Activated CD4-positive, alpha-beta T cell treated with anti-CD3 and anti-CD28 coated beads, Interleukin-2, amount 10 ng/mL, durations not matched to agents 7 days and 5 days (primary cell): Measurements from ENCODE around the gene SPINK4. TPM values are rescaled to one million over a fixed set of nuclear protein-coding genes. Genes with fewer than 3 reads are reported as not detected.
A peak's percentile ranks its signal among the peaks of the same experiment; 100 is the strongest.

Experiments
- CTCF ChIA-PET: fragments of 350-600 bp; sonication (Branson Sonifier 250); formaldehyde crosslinking; loops from one replicate; lab custom pipeline; 2021; ENCODE audit warnings: antibody characterized with exemption; lab: Charles Lee
- POLR2A ChIA-PET: fragments of 350-600 bp; sonication (Branson Sonifier 250); formaldehyde crosslinking; loops from one replicate; lab custom pipeline; 2021; ENCODE audit warnings: antibody characterized with exemption; lab: Charles Lee
- DNase-seq: peaks from one replicate; pipeline ENCODE4 v3.0.0-alpha.2; 2020
- H3K27ac Mint-ChIP-seq: one replicate; pipeline ENCODE4 v1.8.0; 2021; ENCODE audit warnings: mild to moderate bottlenecking, moderate library complexity, mixed read lengths
- H3K27me3 Mint-ChIP-seq: one replicate; pipeline ENCODE4 v1.8.0; 2021; ENCODE audit warnings: mixed read lengths
- H3K36me3 Mint-ChIP-seq: one replicate; pipeline ENCODE4 v1.8.0; 2021; ENCODE audit warnings: low read depth, mixed read lengths
- H3K4me1 Mint-ChIP-seq: one replicate; pipeline ENCODE4 v1.8.0; 2021; ENCODE audit warnings: mixed read lengths
- H3K4me3 Mint-ChIP-seq: one replicate; pipeline ENCODE4 v1.8.0; 2021; ENCODE audit warnings: mild to moderate bottlenecking, moderate library complexity, mixed read lengths
- H3K9me3 Mint-ChIP-seq: one replicate; pipeline ENCODE4 v1.8.0; 2021; ENCODE audit warnings: mixed read lengths
- total RNA-seq, 2 experiments: library from RNA; stranded (reverse); gene quantifications; one replicate each; pipeline ENCODE4 v1.2.3, GENCODE V29; 2021

The SPINK4 gene
- total RNA-seq, 2 experiments from 2014 or later, result not detected

DNA sequence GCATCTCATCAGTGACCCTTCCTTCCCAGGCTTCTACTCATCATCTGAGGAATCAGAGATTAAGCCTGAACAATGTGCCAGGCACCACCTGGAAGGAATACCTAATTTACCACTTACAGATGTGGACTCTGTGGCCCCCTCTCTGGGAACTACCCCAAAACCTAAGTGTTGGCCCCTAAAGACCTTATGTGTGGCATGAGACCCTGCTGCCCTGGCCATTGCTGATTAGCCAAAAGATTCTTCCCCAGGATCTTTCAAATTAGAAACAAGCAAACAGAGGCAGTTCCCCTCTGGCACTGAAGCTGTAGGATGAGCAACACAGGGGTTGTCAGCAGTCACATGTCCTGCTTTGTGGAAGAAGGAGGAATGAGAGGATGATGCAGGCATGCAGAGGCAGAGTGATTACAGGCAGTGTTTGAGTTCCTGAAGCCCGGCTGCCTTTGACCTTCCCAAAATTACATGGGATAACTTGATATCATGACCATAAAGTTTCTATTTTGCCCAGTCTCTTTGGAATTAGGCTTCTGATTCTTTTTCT lies 10.6 kb downstream of the SPINK4 start:
- no peak overlapping the region for H3K27ac Mint-ChIP-seq
- no peak for DNase-seq
- H3K4me3 Mint-ChIP-seq, result no peak overlapping the region
- ChIA-PET POLR2A (no interaction called here), CTCF (interaction anchor here (1.4 kb wide), 1 partner anchor 183 kb away, joined by 3 read pairs; no protein-coding TSS in a partner anchor)
- no peaks in the 10 kb centered on the region for H3K9me3 Mint-ChIP-seq
- no peaks in the 10 kb centered on the region for H3K27me3 Mint-ChIP-seq
- peaks cover 24% of the 10 kb centered on the region for H3K36me3 Mint-ChIP-seq
- peaks cover 7% of the 10 kb centered on the region for H3K4me1 Mint-ChIP-seq

DNA sequence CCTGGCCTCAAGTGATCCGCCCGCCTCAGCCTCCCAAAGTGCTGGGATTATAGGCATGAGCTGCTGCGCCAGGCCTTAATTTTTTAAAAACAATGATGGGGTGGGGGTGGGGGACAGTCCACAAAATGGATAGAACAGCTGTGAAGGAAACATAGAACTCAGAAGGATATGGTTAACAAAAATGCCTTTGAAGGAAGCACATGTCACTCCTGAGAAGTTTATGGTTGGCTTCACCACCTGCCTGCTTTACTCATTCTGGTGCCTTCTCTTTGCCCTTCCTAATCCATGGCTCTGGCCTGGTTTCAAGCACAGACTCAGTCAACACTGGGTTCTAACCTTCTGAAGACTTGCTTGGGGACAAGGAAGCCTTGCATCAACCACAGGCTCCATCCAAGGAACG lies 14.2 kb downstream of the SPINK4 start:
- ChIA-PET POLR2A (no interaction called here), CTCF (interaction anchor here (0.6 to 1.5 kb wide), 2 partner anchors 11 to 161 kb away, joined by 3 to 6 read pairs; no protein-coding TSS in a partner anchor)
- Mint-ChIP-seq H3K9me3 (no peaks in the 10 kb centered on the region), H3K27ac (no peak overlapping the region), H3K27me3 (no peaks in the 10 kb centered on the region), H3K4me1 (peaks cover 11% of the 10 kb centered on the region), H3K4me3 (no peak overlapping the region), H3K36me3 (peaks cover 52% of the 10 kb centered on the region)
- DNase-seq, result no peak

DNA sequence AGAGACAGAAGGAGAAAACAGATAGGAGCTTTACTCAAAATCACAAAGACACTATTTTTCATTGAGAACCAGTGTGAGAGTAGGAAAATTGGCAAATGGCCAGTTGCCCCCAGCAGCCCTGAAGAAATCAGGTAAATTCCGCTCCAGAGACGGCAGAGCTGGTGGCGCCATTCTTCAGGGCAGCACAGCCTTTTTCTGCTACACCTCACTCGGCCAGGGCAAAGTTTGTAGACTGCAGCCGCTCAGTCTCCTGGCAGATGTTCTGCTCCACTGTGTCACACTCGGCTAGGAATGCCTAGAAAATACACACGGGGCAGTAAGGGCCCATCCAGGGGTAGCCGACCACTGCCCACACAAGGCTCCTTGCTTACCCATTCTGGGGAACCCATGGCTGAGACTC lies 15.0 kb downstream of the SPINK4 start:
- no peak overlapping the region for H3K4me3 Mint-ChIP-seq
- POLR2A ChIA-PET, result no interaction called here
- peaks cover 12% of the 10 kb centered on the region for H3K4me1 Mint-ChIP-seq
- no peaks in the 10 kb centered on the region for H3K9me3 Mint-ChIP-seq
- peaks cover 59% of the 10 kb centered on the region for H3K36me3 Mint-ChIP-seq
- CTCF ChIA-PET, result interaction anchor here (1.5 kb wide), 1 partner anchor 12 kb away, joined by 6 read pairs; no protein-coding TSS in a partner anchor
- no peaks in the 10 kb centered on the region for H3K27me3 Mint-ChIP-seq
- no peak for DNase-seq
- no peak overlapping the region for H3K27ac Mint-ChIP-seq

DNA sequence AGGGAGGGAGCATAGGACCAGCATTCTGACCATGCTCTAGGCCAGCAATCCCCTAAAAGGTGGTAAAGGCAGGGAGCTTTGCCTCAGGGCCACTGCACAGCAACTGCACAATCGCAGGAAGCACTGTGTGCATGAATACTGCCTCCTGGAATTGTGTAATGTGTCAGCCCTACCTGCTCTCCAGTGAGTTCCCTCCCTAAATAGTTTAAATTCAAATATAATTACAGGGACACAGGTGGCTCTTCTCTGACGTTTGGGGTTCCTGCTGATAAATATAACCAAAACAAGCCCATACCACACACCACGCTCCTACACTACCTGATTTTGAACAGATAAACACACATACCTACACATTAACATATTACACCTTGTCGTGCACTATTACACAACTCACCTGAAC lies 15.5 kb downstream of the SPINK4 start:
- ChIA-PET CTCF (no interaction called here), POLR2A (no interaction called here)
- H3K4me1 Mint-ChIP-seq, result peaks cover 15% of the 10 kb centered on the region
- H3K27ac Mint-ChIP-seq, result no peak overlapping the region
- no peaks in the 10 kb centered on the region for H3K9me3 Mint-ChIP-seq
- H3K27me3 Mint-ChIP-seq, result no peaks in the 10 kb centered on the region
- no peak for DNase-seq
- no peak overlapping the region for H3K4me3 Mint-ChIP-seq
- H3K36me3 Mint-ChIP-seq, result peaks cover 64% of the 10 kb centered on the region

DNA sequence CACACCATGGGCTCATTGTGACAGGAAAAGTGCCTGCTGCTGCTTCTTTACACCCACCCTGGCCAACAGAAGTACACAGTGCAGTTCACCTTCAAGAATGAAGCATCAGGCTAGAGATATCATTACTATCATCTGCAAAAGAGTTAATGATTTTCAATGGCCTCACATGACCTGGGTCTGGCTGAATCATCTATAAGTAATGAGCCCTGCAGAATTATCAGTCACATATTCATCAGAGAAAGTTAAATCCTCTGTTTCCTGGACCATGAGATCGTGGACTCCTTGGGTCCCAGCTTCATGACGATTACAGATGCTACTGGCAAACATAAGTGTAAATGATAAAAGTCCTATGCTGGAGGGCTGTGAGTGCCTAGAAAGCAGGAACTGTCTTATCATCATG lies 16.3 kb downstream of the SPINK4 start:
- no peak overlapping the region for H3K4me3 Mint-ChIP-seq
- DNase-seq, result no peak
- peaks cover 70% of the 10 kb centered on the region for H3K36me3 Mint-ChIP-seq
- ChIA-PET POLR2A (no interaction called here), CTCF (interaction anchor here (1.0 kb wide), 1 partner anchor 30 kb away, joined by 3 read pairs; no protein-coding TSS in a partner anchor)
- H3K4me1 Mint-ChIP-seq, result peaks cover 21% of the 10 kb centered on the region
- H3K27me3 Mint-ChIP-seq, result no peaks in the 10 kb centered on the region
- no peaks in the 10 kb centered on the region for H3K9me3 Mint-ChIP-seq
- H3K27ac Mint-ChIP-seq, result no peak overlapping the region

DNA sequence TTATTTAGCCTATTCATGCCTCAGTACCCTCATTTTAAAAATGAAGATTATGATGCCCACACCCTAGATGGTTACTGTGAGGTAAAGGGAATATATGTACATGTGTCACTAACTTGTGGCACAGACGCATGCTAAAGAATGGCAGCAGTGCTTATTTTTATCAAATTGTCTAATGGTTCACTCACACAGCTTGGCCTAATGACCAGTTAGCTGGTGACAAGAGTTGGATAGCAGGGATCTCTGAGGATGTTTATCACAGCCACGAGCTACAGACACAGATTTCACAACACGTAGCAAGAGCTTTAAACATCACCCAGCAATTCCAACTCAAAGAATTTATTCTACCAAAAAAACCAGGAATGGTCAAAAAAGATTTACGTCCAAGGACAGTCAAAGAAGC lies 17.3 kb downstream of the SPINK4 start:
- no peak for DNase-seq
- CTCF ChIA-PET, result interaction anchor here (1.4 kb wide), 1 partner anchor 18 kb away, joined by 4 read pairs; no protein-coding TSS in a partner anchor
- no peak overlapping the region for H3K4me3 Mint-ChIP-seq
- H3K36me3 Mint-ChIP-seq, result peaks cover 78% of the 10 kb centered on the region
- POLR2A ChIA-PET, result no interaction called here
- H3K4me1 Mint-ChIP-seq, result peaks cover 26% of the 10 kb centered on the region
- H3K27ac Mint-ChIP-seq, result no peak overlapping the region
- no peaks in the 10 kb centered on the region for H3K9me3 Mint-ChIP-seq
- no peaks in the 10 kb centered on the region for H3K27me3 Mint-ChIP-seq

DNA sequence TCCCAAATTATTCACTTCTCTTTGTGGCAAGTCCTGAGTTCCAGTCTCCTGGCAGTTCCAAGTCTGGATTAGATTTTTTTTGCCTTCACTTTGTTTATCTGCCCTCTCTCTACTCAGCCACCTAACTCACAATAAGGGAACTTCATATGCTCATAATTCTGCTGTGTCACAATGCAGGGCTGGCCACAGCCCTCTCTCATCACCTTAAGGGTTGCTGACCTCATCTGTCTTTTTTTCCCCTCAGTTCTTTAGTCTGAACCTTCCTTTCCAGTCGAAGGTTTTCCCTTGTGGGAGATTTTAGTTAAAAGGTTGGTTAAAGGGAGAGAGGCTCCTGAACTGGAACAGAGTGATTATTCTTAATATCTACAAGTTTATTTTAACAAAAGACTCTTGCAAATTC lies 20.4 kb downstream of the SPINK4 start:
- H3K4me1 Mint-ChIP-seq, result peaks cover 34% of the 10 kb centered on the region

DNA sequence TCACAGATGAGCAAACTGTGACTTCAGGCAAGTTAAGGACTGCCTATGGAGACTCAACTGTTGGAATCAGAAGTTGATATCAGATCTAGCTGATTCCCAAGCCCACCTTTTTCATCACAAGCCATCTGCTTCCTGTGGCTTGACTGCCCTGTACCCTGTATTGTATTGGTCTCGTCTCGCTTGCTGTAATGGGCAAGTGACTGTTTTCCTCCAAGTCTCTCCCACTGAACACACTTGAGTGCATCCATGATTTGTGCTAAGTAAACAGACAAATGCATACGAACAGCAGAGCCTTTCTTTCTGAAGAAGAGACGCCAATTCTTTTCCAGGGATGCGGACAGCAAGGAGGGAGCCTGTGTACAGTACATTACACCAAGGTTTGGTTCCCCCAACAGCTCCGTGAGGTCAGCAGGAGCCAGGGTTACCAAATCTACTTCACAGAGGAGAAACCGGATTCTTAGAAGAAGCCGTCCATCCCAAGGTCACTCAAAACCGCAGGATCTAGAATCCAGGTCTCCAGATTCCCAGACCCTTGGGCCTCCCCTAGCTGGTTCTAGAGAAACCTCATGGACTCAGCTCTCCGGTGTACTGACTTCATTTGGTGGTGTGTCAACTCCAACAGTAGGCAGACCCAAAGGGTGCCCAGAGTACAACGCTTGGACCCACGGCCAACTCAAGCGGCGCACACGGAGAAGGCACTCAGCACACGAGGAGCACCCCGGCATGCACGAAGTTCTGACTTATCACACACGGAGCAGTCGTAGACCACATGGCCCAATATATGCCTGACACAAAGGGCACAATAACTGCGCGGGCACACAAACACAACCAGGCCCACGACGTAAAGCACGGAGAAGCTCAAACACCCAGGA lies 23.4 kb downstream of the SPINK4 start:
- peaks cover 59% of the 10 kb centered on the region for H3K4me1 Mint-ChIP-seq
- ChIA-PET CTCF (interaction anchor here (1.3 to 1.7 kb wide), 3 partner anchors 15 to 239 kb away, joined by 4 read pairs; partner anchors contain the start of gene DNAJA1), POLR2A (no interaction called here)
- no peak for DNase-seq
- no peaks in the 10 kb centered on the region for H3K9me3 Mint-ChIP-seq
- H3K27me3 Mint-ChIP-seq, result no peaks in the 10 kb centered on the region
- H3K27ac Mint-ChIP-seq, result peak overlapping the region; percentile 91
- H3K4me3 Mint-ChIP-seq, result peak overlapping the region; percentile 83
- H3K36me3 Mint-ChIP-seq, result peaks cover 73% of the 10 kb centered on the region

More for the DNA sequence above, 20.4 kb downstream of the SPINK4 start:
- ChIA-PET POLR2A (no interaction called here), CTCF (interaction anchor here (2.0 kb wide), 1 partner anchor 34 kb away, joined by 10 read pairs; no protein-coding TSS in a partner anchor)
- Mint-ChIP-seq H3K27me3 (no peaks in the 10 kb centered on the region), H3K36me3 (peaks cover 69% of the 10 kb centered on the region), H3K9me3 (no peaks in the 10 kb centered on the region), H3K27ac (peak overlapping the region; percentile 36), H3K4me3 (no peak overlapping the region)
- DNase-seq, result no peak

DNA sequence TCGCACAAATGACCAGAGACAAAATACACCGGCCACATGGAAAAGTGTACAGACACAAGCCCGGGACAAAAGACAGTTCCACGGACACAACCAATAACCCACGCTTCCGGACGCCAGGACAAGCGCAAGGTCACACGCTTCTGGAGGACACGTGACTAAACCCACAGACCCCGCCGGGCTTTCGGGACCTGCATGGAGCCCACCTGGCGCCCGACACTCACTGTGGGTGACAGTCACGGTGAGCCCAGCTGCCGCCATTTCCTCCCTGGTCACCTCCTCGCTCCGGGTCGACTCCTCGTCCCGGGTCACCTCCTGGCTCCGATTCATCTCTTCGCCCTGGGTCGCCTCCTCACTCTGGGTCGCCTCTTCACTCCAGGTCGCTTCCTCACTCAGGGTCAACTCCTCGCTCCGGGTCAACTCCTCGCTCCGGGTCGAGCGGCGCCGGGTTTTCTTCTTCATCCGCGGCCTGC lies 24.1 kb downstream of the SPINK4 start:
- POLR2A ChIA-PET, result no interaction called here
- Mint-ChIP-seq H3K27me3 (no peaks in the 10 kb centered on the region), H3K36me3 (peaks cover 70% of the 10 kb centered on the region)

DNA sequence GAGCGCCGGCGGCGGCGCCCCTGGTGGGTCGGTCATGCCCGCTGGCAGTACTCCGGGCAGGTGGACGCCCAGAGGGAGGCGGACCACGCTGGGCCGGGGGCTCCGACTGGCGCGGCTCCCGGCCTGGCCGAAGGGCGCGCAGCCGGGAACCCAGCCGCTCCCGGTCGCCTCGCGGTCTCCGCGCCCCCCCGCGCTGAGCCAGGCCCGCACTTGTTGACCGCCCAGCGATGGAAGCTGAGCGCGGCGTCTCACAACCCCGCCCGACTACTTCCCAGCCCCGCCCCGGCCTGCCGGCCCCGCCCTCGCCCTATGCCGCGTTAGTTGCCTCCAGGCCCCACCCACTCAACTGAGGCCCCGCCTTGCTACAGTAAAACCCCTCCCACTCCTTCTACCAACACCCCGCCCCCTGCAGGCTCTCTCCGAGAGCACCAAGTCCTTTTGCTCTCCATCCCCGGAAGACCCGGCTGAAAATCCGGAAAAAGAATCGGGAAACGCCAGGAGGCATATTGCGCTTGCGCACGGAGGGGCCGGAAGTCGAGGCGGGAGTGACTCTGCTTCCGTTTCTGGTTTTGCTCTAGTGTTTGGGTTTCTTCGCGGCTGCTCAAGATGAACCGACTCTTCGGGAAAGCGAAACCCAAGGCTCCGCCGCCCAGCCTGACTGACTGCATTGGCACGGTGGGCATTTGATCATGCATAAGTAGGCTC lies 24.7 kb downstream of the SPINK4 start, which contains the start of the genes BAG1 and CHMP5:
Gene BAG1, minus strand, starts transcription at position 236 of the 705 bp plus-strand sequence.
Gene CHMP5, plus strand, starts transcription at position 577 of the 705 bp plus-strand sequence. Its CDS starts 30 bp downstream, at position 607.
- ChIA-PET POLR2A (no interaction called here), CTCF (interaction anchor here (0.7 to 1.7 kb wide), 5 partner anchors 10 to 240 kb away, joined by 3 to 4 read pairs (median 4); partner anchors contain the start of gene DNAJA1)
- H3K36me3 Mint-ChIP-seq, result peaks cover 66% of the 10 kb centered on the region
- peak within 1 kb of the TSS; percentile 95 for H3K27ac Mint-ChIP-seq
- peak within 1 kb of the TSS; percentile 83 for H3K4me3 Mint-ChIP-seq
- peaks cover 53% of the 10 kb centered on the region for H3K4me1 Mint-ChIP-seq
- H3K9me3 Mint-ChIP-seq, result no peaks in the 10 kb centered on the region
- peak; percentile 100 for DNase-seq
- no peaks in the 10 kb centered on the region for H3K27me3 Mint-ChIP-seq

More for the DNA sequence above, 24.1 kb downstream of the SPINK4 start:
- Mint-ChIP-seq H3K4me3 (peak overlapping the region; percentile 83), H3K27ac (peak overlapping the region; percentile 91), H3K9me3 (no peaks in the 10 kb centered on the region), H3K4me1 (peaks cover 57% of the 10 kb centered on the region)
- DNase-seq, result peak; percentile 54
- CTCF ChIA-PET, result interaction anchor here (0.7 to 1.7 kb wide), 4 partner anchors 15 to 240 kb away, joined by 3 to 4 read pairs (median 4); partner anchors contain the start of gene DNAJA1

DNA sequence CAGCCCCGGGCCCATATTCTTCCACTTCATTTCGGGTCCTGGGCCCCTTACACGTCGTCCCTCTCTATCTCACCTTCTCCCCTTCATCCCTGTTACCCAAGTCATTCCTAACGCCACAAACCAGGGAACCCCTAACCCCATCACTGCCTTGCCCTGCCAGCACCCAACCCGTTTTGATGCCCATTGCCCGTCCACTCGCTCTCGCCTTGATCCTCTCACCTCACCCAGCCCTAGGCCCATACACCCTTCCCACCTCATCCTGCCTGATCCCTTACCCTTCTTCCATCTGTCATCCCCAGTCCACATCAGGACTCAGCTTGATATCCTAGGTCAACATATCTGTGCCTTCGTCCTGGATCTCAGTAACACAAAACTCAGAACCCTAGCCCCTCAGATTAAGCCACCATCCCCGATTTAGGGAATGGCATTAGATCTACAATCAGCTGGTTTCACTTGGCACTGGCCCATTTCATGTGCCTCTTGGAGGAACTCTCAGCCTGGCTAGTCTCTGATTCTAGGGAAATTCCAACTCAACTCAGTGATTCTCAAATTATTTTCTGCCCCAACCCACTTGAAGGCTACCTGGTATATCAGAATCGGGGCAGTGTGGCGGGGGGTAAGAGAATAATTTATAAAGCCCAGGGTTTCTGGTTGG lies 25.4 kb downstream of the SPINK4 start:
- H3K4me1 Mint-ChIP-seq, result peaks cover 52% of the 10 kb centered on the region
- POLR2A ChIA-PET, result no interaction called here
- H3K27ac Mint-ChIP-seq, result peak overlapping the region; percentile 95
- no peaks in the 10 kb centered on the region for H3K9me3 Mint-ChIP-seq
- H3K27me3 Mint-ChIP-seq, result no peaks in the 10 kb centered on the region
- no peak for DNase-seq
- peak overlapping the region; percentile 83 for H3K4me3 Mint-ChIP-seq
- peaks cover 66% of the 10 kb centered on the region for H3K36me3 Mint-ChIP-seq
- CTCF ChIA-PET, result interaction anchor here (1.3 kb wide), 1 partner anchor 10 kb away, joined by 4 read pairs; no protein-coding TSS in a partner anchor
